GM12864 (cell line): ENCODE results near the gene MYL6.
A peak's percentile ranks its signal among the peaks of the same experiment; 100 is the strongest.

Experiments
- DNase-seq: peaks from one replicate; pipeline ENCODE4 v3.0.0-alpha.2; 2011; ENCODE audit warnings: low read depth
- H3K4me3 ChIP-seq: 2 replicates; pipeline ENCODE4 v1.5.1; 2011; ENCODE audit warnings: mild to moderate bottlenecking, low read depth, low read length, control low read depth
- CTCF ChIP-seq: IDR thresholded peaks from 2 replicates; pipeline ENCODE4 v1.5.1; 2011; ENCODE audit warnings: low read depth, mild to moderate bottlenecking, moderate library complexity, low read length, control low read depth, inconsistent platforms; ENCODE audit errors: missing control alignments

MYL6 gene

GRCh38 chr12:56178347-56178746, 20.2 kb downstream of the MYL6 start:
- no peak for DNase-seq
- no peak overlapping the region for H3K4me3 ChIP-seq
- TF ChIP-seq CTCF: no peak

DNA sequence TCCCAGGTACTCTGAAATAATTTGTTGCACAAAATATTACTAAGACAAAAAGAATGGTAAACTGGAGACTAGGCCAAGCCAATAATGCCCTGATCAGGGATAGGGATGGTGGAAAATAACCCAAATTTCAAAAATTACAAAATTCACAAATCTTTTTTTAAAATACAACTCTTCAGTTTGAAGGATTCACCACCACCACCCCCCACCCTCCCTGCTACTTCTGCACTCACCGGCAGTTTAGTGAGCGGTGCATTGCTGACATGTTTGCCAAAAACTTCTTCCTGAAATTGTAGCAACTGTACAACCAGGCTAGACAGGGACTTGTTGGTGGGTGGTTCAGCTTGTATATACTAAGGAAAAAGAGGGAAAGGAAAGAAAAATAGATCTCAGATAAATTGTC, 28.8 kb downstream of the MYL6 start:
- DNase-seq: no peak
- no peak for TF ChIP-seq CTCF
- H3K4me3 ChIP-seq: no peak overlapping the region

- peak overlapping the region; percentile 96 for H3K4me3 ChIP-seq
- TF ChIP-seq CTCF: no peak
- DNase-seq: no peak
Measured at GRCh38 chr12:56188131-56188777, 30.1 kb downstream of the MYL6 start.

GRCh38 chr12:56188778-56189098, 30.6 kb downstream of the MYL6 start:
- DNase-seq: no peak
- TF ChIP-seq CTCF: no peak
- H3K4me3 ChIP-seq: peak overlapping the region; percentile 96

DNA sequence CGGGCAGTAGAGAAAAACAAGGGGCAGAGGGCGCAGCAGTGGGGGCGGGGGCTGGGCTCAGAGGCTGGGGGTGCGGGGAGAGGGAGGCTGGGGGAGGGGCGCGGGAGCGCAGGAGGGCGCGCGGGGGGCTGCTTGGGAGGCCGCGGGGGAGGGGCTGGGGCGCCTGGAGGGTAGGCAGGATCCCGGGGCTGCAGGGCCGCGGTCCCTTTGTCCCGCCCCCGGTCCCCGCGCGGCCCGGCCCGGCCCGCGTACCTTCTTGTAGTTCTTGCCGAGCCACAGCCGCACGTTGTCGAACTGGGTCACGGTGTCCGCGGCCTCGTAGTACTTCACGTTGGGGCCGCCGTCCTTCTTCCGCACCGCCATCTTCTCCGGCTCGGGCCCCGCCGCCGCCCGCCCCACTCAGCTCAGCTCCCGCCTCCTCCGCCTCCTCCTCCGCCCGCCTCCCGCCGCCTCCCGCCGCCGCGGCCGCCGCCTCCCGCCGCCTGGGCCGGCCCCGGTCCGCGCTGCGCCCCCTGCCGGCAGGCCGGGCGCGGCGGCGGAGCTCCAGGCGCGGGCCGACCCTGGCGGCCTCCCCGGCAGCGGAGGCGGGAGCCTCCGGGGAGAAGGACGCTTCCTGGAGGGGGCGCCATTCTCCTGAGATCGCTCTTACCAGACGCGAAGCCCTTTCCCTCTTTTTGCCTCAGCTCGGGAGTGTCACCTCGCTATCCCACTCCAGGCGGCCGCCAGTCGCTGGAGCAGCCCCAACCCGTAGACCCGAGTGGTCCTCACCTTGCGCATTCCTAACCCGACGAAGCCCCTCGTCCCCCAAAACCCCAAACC, 31.1 kb downstream of the MYL6 start, which contains the start of gene SMARCC2:
Gene SMARCC2, minus strand, starts transcription at position 385 of the 819 bp plus-strand sequence. Its CDS starts 22 bp downstream, at position 363.
- peak within 1 kb of the TSS; percentile 96 for H3K4me3 ChIP-seq
- TF ChIP-seq CTCF: peak; percentile 79
- DNase-seq: peak; percentile 38

- no peak for TF ChIP-seq CTCF
- peak; percentile 55 for DNase-seq
- H3K4me3 ChIP-seq: peak overlapping the region; percentile 59
Measured at GRCh38 chr12:56189918-56190694, 31.9 kb downstream of the MYL6 start.
